ENCODE data around the gene ARHGAP44.

- no peak for TF ChIP-seq CTCF (IDR thresholded peaks at IDR 0.05; ENCODE audit: low read depth, low read length)
- no peak for TF ChIP-seq EZH2phosphoT487 (IDR thresholded peaks at IDR 0.05; ENCODE audit: low read depth)
Measured at GRCh38 chr17:12865769-12866168, 76.5 kb downstream of the ARHGAP44 start.
